Measurements from ENCODE around the gene ITPKB.

Gene ITPKB

DNA sequence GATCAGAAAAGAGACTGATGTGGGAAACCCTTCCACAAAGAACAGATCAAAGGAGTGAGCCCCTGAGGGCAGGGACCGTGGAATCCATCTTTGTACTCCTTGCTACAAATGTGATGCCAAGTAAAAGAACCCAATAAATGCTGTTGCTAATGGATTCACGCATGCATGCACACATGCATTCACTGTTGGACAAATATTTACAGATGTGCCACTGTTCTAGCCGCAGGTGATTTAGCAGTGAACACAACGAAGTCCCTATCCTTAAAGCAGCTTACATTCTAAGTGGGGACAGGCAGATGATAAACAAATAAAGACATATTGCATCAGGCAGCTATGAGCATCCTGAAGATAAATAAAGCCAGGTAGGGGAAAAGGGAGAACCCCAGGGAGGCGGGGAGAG is 67.8 kb downstream of the ITPKB start:
- TF ChIP-seq, protein P1, sequence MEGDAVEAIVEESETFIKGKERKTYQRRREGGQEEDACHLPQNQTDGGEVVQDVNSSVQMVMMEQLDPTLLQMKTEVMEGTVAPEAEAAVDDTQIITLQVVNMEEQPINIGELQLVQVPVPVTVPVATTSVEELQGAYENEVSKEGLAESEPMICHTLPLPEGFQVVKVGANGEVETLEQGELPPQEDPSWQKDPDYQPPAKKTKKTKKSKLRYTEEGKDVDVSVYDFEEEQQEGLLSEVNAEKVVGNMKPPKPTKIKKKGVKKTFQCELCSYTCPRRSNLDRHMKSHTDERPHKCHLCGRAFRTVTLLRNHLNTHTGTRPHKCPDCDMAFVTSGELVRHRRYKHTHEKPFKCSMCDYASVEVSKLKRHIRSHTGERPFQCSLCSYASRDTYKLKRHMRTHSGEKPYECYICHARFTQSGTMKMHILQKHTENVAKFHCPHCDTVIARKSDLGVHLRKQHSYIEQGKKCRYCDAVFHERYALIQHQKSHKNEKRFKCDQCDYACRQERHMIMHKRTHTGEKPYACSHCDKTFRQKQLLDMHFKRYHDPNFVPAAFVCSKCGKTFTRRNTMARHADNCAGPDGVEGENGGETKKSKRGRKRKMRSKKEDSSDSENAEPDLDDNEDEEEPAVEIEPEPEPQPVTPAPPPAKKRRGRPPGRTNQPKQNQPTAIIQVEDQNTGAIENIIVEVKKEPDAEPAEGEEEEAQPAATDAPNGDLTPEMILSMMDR (IDR thresholded peaks at IDR 0.05; ENCODE audit: control insufficient read depth, insufficient read depth, low read depth, low read length, missing control alignments): no peak
- no peak overlapping the region for H3K4me3 ChIP-seq (ENCODE audit: control insufficient read depth, low read depth, low read length)
- DNase-seq (ENCODE audit: low read depth): no peak

DNA sequence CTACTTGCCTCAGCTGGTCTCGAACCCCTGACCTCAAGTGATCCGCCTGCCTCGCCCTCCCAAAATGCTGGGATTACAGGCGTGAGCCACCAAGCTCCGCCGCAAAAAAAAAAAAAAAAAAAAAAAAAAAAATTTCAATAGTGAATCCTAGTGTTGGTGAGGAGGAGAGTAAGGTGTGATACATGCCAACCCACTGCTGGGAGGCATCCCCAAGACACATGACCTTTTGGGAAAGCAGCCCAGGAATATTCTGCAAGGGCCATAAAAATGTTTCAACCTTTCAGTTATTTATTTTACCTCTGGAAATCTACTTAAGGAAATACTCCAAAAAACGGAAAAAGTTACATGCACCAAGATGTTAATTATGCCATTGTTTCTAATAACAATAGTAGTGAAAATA is 69.0 kb downstream of the ITPKB start:
- H3K4me3 ChIP-seq (ENCODE audit: control insufficient read depth, low read depth, low read length): no peak overlapping the region
- TF ChIP-seq, protein P1 (IDR thresholded peaks at IDR 0.05; ENCODE audit: control insufficient read depth, insufficient read depth, low read depth, low read length, missing control alignments): no peak
- DNase-seq (ENCODE audit: low read depth): no peak

DNA sequence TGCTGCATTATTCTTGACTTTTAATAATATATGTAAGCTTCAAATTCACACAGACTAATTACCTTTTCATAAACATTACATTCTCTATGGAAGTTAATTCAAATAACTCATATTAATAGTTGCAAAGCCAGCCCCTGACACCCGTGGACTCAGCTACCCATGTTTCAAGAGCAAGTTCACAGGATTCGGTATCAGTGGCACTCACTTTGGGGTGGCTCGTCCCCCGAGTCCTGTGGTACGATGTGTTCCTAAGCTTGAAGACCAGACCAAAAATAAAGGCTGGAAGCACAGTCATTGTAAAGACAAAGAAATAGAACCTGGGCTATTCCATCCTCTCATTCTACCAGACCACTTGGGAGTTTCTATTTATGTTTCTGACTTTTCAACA is 70.9 kb downstream of the ITPKB start:
- TF ChIP-seq, protein P1 (IDR thresholded peaks at IDR 0.05; ENCODE audit: control insufficient read depth, insufficient read depth, low read depth, low read length, missing control alignments): no peak
- DNase-seq (ENCODE audit: low read depth): no peak
- H3K4me3 ChIP-seq (ENCODE audit: control insufficient read depth, low read depth, low read length): no peak overlapping the region

DNA sequence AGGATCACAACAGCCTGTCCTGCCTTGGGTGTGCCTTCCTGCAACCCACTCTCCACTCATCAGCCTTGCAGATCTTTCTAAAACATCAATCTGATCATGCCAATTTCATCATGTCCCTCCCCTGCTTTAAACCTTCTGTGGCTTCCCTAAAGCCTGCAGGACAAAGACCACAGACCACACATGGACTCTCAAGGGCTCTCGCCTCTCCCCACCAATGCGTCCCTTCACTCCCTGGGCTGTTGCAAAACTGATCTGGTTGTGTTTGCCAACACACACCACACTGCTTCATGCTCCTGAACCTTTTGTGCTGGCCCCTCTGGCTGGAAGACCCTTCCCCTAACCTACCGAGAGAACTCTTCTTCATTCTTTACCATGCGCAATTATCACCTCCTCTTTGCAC is 72.4 kb downstream of the ITPKB start:
- H3K4me3 ChIP-seq (ENCODE audit: control insufficient read depth, low read depth, low read length): no peak overlapping the region
- TF ChIP-seq, protein P1 (IDR thresholded peaks at IDR 0.05; ENCODE audit: control insufficient read depth, insufficient read depth, low read depth, low read length, missing control alignments): no peak
- DNase-seq (ENCODE audit: low read depth): no peak

DNA sequence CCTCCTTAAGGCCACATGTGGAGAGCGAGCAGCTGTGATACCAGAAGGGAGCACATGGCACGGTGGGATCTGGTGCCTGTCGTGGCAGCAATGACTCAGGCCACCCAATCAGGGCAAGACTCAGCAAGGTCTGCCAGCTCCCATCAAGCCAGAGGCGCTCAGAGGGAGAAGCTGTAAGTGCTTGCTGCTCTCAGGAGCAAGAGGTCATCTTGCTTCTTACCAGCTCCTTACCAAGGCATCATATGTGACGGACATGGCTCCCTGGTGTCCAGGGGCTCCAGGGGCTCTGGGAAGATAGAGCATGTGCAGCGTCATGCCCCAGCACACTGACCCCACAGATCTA is 72.9 kb downstream of the ITPKB start:
- DNase-seq (ENCODE audit: low read depth): no peak
- no peak overlapping the region for H3K4me3 ChIP-seq (ENCODE audit: control insufficient read depth, low read depth, low read length)
- TF ChIP-seq, protein P1 (IDR thresholded peaks at IDR 0.05; ENCODE audit: control insufficient read depth, insufficient read depth, low read depth, low read length, missing control alignments): no peak

DNA sequence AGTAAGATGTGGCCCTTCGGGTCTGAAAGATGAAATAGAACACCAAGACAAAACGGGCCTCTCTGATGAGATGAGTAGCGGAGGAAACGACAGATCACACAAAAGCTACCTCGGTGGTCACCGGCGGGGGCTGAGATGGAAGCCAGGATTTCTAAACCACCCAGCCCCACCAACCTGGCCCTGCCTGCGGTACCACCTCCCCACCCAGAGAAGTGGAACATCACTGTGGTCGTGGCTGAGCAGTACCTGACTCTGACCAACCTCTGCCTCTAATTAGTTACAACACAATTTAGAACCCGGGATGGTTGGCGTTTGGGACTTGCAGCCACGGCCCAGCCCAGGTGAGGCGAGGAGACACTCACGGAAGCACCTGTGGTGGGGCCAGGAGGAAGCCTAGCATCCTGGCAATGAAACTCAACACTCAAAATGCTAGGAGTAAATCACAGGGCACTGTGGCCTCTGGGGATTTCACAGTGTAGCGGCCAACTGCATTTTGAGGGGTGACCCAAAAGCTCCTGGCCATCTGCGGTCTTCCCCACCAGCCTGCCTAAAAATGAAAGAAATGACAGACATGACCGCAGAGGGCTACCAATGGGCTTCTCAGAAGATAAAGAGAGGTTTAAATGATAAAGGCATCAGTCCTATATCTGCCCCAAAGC is 73.4 kb downstream of the ITPKB start:
- no peak for DNase-seq (ENCODE audit: low read depth)
- TF ChIP-seq, protein P1 (IDR thresholded peaks at IDR 0.05; ENCODE audit: control insufficient read depth, insufficient read depth, low read depth, low read length, missing control alignments): no peak
- no peak overlapping the region for H3K4me3 ChIP-seq (ENCODE audit: control insufficient read depth, low read depth, low read length)
